NCI-H2196 treated with DMSO at 0.1 percent for 48 hours (cell line): ENCODE measurements around the gene CHAF1A.

Experiments used
- DNase-seq: peaks from one replicate; lab custom pipeline; 2025; ENCODE audit not compliant: unreplicated experiment; lab: John Stamatoyannopoulos, UW

The CHAF1A gene

GRCh38 chr19:4376991-4377781 lies 25.3 kb upstream of the CHAF1A start:
- no peak for DNase-seq

- no peak for DNase-seq
Observed at GRCh38 chr19:4378886-4379285, 23.6 kb upstream of the CHAF1A start.

- peak; percentile 50 for DNase-seq
Observed at GRCh38 chr19:4379383-4380253, 22.8 kb upstream of the CHAF1A start.

GRCh38 chr19:4380254-4380727 lies 22.1 kb upstream of the CHAF1A start:
- no peak for DNase-seq

- DNase-seq: no peak
Observed at GRCh38 chr19:4385291-4386040, 17.0 kb upstream of the CHAF1A start.

GRCh38 chr19:4386041-4386782 lies 16.2 kb upstream of the CHAF1A start:
- no peak for DNase-seq

- DNase-seq: no peak
Observed at GRCh38 chr19:4388337-4389063, 13.9 kb upstream of the CHAF1A start.

GRCh38 chr19:4389064-4389375 lies 13.4 kb upstream of the CHAF1A start:
- DNase-seq: no peak

- DNase-seq: no peak
Observed at GRCh38 chr19:4389511-4390016, 12.9 kb upstream of the CHAF1A start.

- no peak for DNase-seq
Observed at GRCh38 chr19:4390017-4390566, 12.3 kb upstream of the CHAF1A start.

GRCh38 chr19:4390567-4391305 lies 11.7 kb upstream of the CHAF1A start:
- no peak for DNase-seq

- DNase-seq: no peak
Observed at GRCh38 chr19:4391306-4391693, 11.1 kb upstream of the CHAF1A start.

- no peak for DNase-seq
Observed at GRCh38 chr19:4391701-4392483, 10.5 kb upstream of the CHAF1A start.

GRCh38 chr19:4393947-4394590 lies 8.4 kb upstream of the CHAF1A start:
- DNase-seq: no peak

- DNase-seq: no peak
Observed at GRCh38 chr19:4396949-4397783, 5.3 kb upstream of the CHAF1A start.

- no peak for DNase-seq
Observed at GRCh38 chr19:4399812-4400134, 2.7 kb upstream of the CHAF1A start.
